Testis (tissue), 3 donors: ENCODE data around the gene GIGYF1. TPM values are rescaled to one million over a fixed set of nuclear protein-coding genes. Genes with fewer than 3 reads are reported as not detected.
"Not testable (repeated sequence)": the region's sequence is repeated elsewhere in the genome, so short reads cannot be mapped to it uniquely, and the experiment has no call there.

Source experiments
- DNase-seq: peaks from one replicate; pipeline ENCODE4 v3.0.0-alpha.2; 2019
- H3K27ac ChIP-seq, 2 donors: fragments of 200-600 bp; sonication (generic); one replicate each; pipeline ENCODE4 v1.5.1; 2019
- H3K27me3 ChIP-seq: fragments of 200-600 bp; sonication (generic); one replicate; pipeline ENCODE4 v1.5.1; 2019
- H3K36me3 ChIP-seq: fragments of 200-600 bp; sonication (generic); one replicate; pipeline ENCODE4 v1.5.1; 2017; ENCODE audit warnings: low read depth; ENCODE audit errors: missing control alignments
- H3K4me1 ChIP-seq: fragments of 200-600 bp; sonication (generic); one replicate; pipeline ENCODE4 v1.5.1; 2019
- H3K4me3 ChIP-seq, 2 donors: fragments of 200-600 bp; sonication (generic); one replicate each; pipeline ENCODE4 v1.5.1; 2017 to 2019
- H3K9me3 ChIP-seq: fragments of 200-600 bp; sonication (generic); one replicate; pipeline ENCODE4 v1.5.1; 2017
- CTCF ChIP-seq, 3 experiments: fragments of 450-650 bp in 2 of 3; fragments of 200-600 bp in 1 of 3; sonication (generic) in 1 of 3; IDR thresholded peaks; one replicate each; pipeline ENCODE4 v1.5.1; 2016 to 2019; ENCODE audit warnings: antibody characterized with exemption in 3 of 3, mild to moderate bottlenecking in 2 of 3, moderate library complexity in 1 of 3
- POLR2A ChIP-seq: fragments of 450-650 bp; IDR thresholded peaks from one replicate; pipeline ENCODE4 v1.6.1; 2017; ENCODE audit warnings: antibody characterized with exemption, mild to moderate bottlenecking, moderate library complexity
- WGBS, 2 donors: methylation state at CpG; one replicate each; pipeline ENCODE4 v1.1.5; 2018; 5-methylcytosine and 5-hydroxymethylcytosine counted together
- intact Hi-C: fragments of 100-400 bp; cut with DNase I; formaldehyde crosslinking; loops from one replicate; pipeline ENCODE4 v1.15.1; 2023; ENCODE audit warnings: low total_unique reads
- polyA plus RNA-seq: library from polyadenylated mRNA; stranded (reverse); fragments of 350-450 nt; fragmentation: Illumina TruSeq; extraction: RNeasy Lipid Tissue Mini Kit (QIAGEN cat#74804); gene quantifications from one replicate; pipeline ENCODE4 v1.2.3, GENCODE V29; 2014; ENCODE audit warnings: low read depth, low replicate concordance; ENCODE audit not compliant: insufficient read depth
- total RNA-seq, 2 donors: library from RNA; depleted of rRNA; stranded (reverse); fragments of >200 nt; gene quantifications; one replicate each; pipeline ENCODE4 v1.2.3, GENCODE V29; 2016

The GIGYF1 gene
- total and polyA plus RNA-seq, 3 donors from 2014 or later: 40.5 to 106 (median 105) TPM

- H3K36me3 ChIP-seq: no peaks in the 10 kb centered on the region
- no peaks in the 10 kb centered on the region for H3K9me3 ChIP-seq
- H3K4me1 ChIP-seq: peaks cover 10% of the 10 kb centered on the region
- no peak within 1 kb of the TSS for H3K27ac ChIP-seq
- H3K4me3 ChIP-seq: peak within 1 kb of the TSS; percentile 18 to 47
- intact Hi-C loops: no loop called here
- H3K27me3 ChIP-seq: no peaks in the 10 kb centered on the region
- DNase-seq: no peak
- TF ChIP-seq CTCF (IDR thresholded peaks at IDR 0.05): no peak
- TF ChIP-seq POLR2A: no peak
- 2 to 3% methylated on average over 12 to 14 of the region's 21 CpGs for WGBS, 2 donors
Observed at GRCh38 chr7:100720279-100720670, 26.2 kb upstream of the GIGYF1 start, which contains the start of gene EPO. EPO (plus strand) TSS chr7:100720468; CDS start chr7:100720981, 513 bp downstream.

GRCh38 chr7:100719523-100720278 lies 25.7 kb upstream of the GIGYF1 start:
- 43 to 55% methylated on average over 7 to 8 of the region's 8 CpGs for WGBS, 2 donors
- intact Hi-C loops: no loop called here

GRCh38 chr7:100717073-100717472 lies 23.0 kb upstream of the GIGYF1 start:
- intact Hi-C loops, H3K27me3 ChIP-seq, H3K4me3 ChIP-seq, H3K27ac ChIP-seq, H3K4me1 ChIP-seq, DNase-seq, H3K9me3 ChIP-seq, H3K36me3 ChIP-seq: not testable (repeated sequence)
- 97 to 100% methylated on average over 2 of the region's 2 CpGs for WGBS, 2 donors

More at GRCh38 chr7:100719523-100720278, 25.7 kb upstream of the GIGYF1 start:
- no peaks in the 10 kb centered on the region for H3K27me3 ChIP-seq
- no peak overlapping the region for H3K27ac ChIP-seq
- H3K4me3 ChIP-seq: no peak overlapping the region
- H3K36me3 ChIP-seq: no peaks in the 10 kb centered on the region
- H3K9me3 ChIP-seq: no peaks in the 10 kb centered on the region
- peaks cover 10% of the 10 kb centered on the region for H3K4me1 ChIP-seq
- TF ChIP-seq POLR2A (no peak), CTCF (IDR thresholded peaks at IDR 0.05) (no peak)
- DNase-seq: no peak

- TF ChIP-seq POLR2A (no peak), CTCF (IDR thresholded peaks at IDR 0.05) (no peak)
- Histone ChIP-seq H3K36me3 (no peaks in the 10 kb centered on the region), H3K27me3 (no peaks in the 10 kb centered on the region), H3K4me3 (no peak overlapping the region), H3K9me3 (no peaks in the 10 kb centered on the region), H3K27ac (no peak overlapping the region), H3K4me1 (no peaks in the 10 kb centered on the region)
- no peak for DNase-seq
- WGBS, 2 donors: 60 to 78% methylated on average over 7 to 8 of the region's 8 CpGs
- intact Hi-C loops: no loop called here
Observed at GRCh38 chr7:100714725-100715124, 20.7 kb upstream of the GIGYF1 start.

GRCh38 chr7:100711369-100711768 lies 17.3 kb upstream of the GIGYF1 start:
- H3K4me3 ChIP-seq: no peak overlapping the region
- WGBS, 2 donors: 66 to 71% methylated on average over 5 to 11 of the region's 11 CpGs
- H3K36me3 ChIP-seq: no peaks in the 10 kb centered on the region
- intact Hi-C loops: no loop called here
- TF ChIP-seq CTCF (IDR thresholded peaks at IDR 0.05): no peak
- TF ChIP-seq POLR2A: no peak
- H3K9me3 ChIP-seq: no peaks in the 10 kb centered on the region
- peak; percentile 42 for DNase-seq
- H3K27ac ChIP-seq: no peak overlapping the region
- peaks cover 7% of the 10 kb centered on the region for H3K4me1 ChIP-seq
- no peaks in the 10 kb centered on the region for H3K27me3 ChIP-seq
